Left ventricle myocardium inferior (tissue), 1 donor: ENCODE results near the gene RNF227. TPM values are rescaled to one million over a fixed set of nuclear protein-coding genes. Genes with fewer than 3 reads are reported as not detected.

ENCODE experiments used
- DNase-seq: peaks from one replicate; pipeline ENCODE4 v3.0.0-alpha.2; 2020
- H3K27ac ChIP-seq: fragments of 200-600 bp; replicated peaks from 2 replicates; pipeline ENCODE4 v1.8.0; 2021
- H3K27me3 ChIP-seq: fragments of 200-600 bp; 2 replicates; pipeline ENCODE4 v1.8.0; 2021; ENCODE audit warnings: low read depth
- H3K36me3 ChIP-seq: fragments of 200-600 bp; 2 replicates; pipeline ENCODE4 v1.8.0; 2021
- H3K4me1 ChIP-seq: fragments of 200-600 bp; 2 replicates; pipeline ENCODE4 v1.8.0; 2021
- H3K4me3 ChIP-seq: fragments of 200-600 bp; 2 replicates; pipeline ENCODE4 v1.8.0; 2021; ENCODE audit warnings: mild to moderate bottlenecking, moderate library complexity
- H3K9me3 ChIP-seq: fragments of 200-600 bp; replicated peaks from 2 replicates; pipeline ENCODE4 v1.8.0; 2021
- CTCF ChIP-seq: fragments of 200-600 bp; IDR thresholded peaks from 2 replicates; pipeline ENCODE4 v1.8.0; 2021; ENCODE audit warnings: antibody characterized with exemption, mild to moderate bottlenecking, borderline replicate concordance
- intact Hi-C: fragments of 100-400 bp; cut with micrococcal nuclease; formaldehyde crosslinking; loops from one replicate; pipeline ENCODE4 v1.11.0; 2022
- total RNA-seq: library from RNA; stranded (reverse); fragmentation: NEBNext Ultra II Directional; extraction: Animal tissue kit (Norgen Biotek cat#: 25700); gene quantifications from one replicate; pipeline ENCODE4 v1.2.1, GENCODE V29; 2021
- donor health status: DM: no; HTN: yes; CAD: no; lungs with severe emphysema.

The RNF227 gene
- total RNA-seq, 1 donor from 2014 or later, result 1.0 TPM

- Histone ChIP-seq H3K27me3 (no peaks in the 10 kb centered on the region), H3K4me3 (peak within 1 kb of the TSS; percentile 89), H3K27ac (no peak within 1 kb of the TSS), H3K4me1 (peaks cover 31% of the 10 kb centered on the region), H3K9me3 (no peaks in the 10 kb centered on the region), H3K36me3 (peaks cover 2% of the 10 kb centered on the region)
- DNase-seq, result peak; percentile 27
- TF ChIP-seq CTCF, result no peak
- intact Hi-C loops, result no loop called here
Measured at GRCh38 chr17:7929158-7930023, 13.3 kb upstream of the RNF227 start, which contains the start of gene KCNAB3. TSS of gene KCNAB3 (minus strand) at chr17:7929856. CDS start at chr17:7929435, 421 bp downstream.

GRCh38 chr17:7927596-7927995, 11.5 kb upstream of the RNF227 start:
- intact Hi-C loops, result no loop called here

GRCh38 chr17:7922845-7923628, 6.9 kb upstream of the RNF227 start:
- H3K36me3 ChIP-seq, result no peaks in the 10 kb centered on the region
- peaks cover 15% of the 10 kb centered on the region for H3K4me1 ChIP-seq
- intact Hi-C loops, result no loop called here
- no peaks in the 10 kb centered on the region for H3K9me3 ChIP-seq
- DNase-seq, result peak; percentile 90
- H3K4me3 ChIP-seq, result peak overlapping the region; percentile 64
- H3K27ac ChIP-seq, result peak overlapping the region; percentile 72
- no peaks in the 10 kb centered on the region for H3K27me3 ChIP-seq
- TF ChIP-seq CTCF, result peak; percentile 18

More at GRCh38 chr17:7927596-7927995, 11.5 kb upstream of the RNF227 start:
- TF ChIP-seq CTCF, result no peak
- Histone ChIP-seq H3K4me3 (no peak overlapping the region), H3K4me1 (peaks cover 24% of the 10 kb centered on the region), H3K9me3 (no peaks in the 10 kb centered on the region), H3K36me3 (no peaks in the 10 kb centered on the region), H3K27me3 (no peaks in the 10 kb centered on the region), H3K27ac (no peak overlapping the region)
- no peak for DNase-seq

- Histone ChIP-seq H3K36me3 (no peaks in the 10 kb centered on the region), H3K9me3 (no peaks in the 10 kb centered on the region), H3K27ac (peak overlapping the region; percentile 72), H3K4me1 (peaks cover 15% of the 10 kb centered on the region), H3K4me3 (peak overlapping the region; percentile 64), H3K27me3 (no peaks in the 10 kb centered on the region)
- no peak for TF ChIP-seq CTCF
- intact Hi-C loops, result no loop called here
- DNase-seq, result no peak
Measured at GRCh38 chr17:7922269-7922844, 6.3 kb upstream of the RNF227 start.

- peak overlapping the region; percentile 78 for H3K4me3 ChIP-seq
- peaks cover 3% of the 10 kb centered on the region for H3K36me3 ChIP-seq
- TF ChIP-seq CTCF, result no peak
- intact Hi-C loops, result no loop called here
- peaks cover 37% of the 10 kb centered on the region for H3K4me1 ChIP-seq
- H3K27me3 ChIP-seq, result no peaks in the 10 kb centered on the region
- H3K27ac ChIP-seq, result peak overlapping the region; percentile 96
- H3K9me3 ChIP-seq, result no peaks in the 10 kb centered on the region
- DNase-seq, result no peak
Measured at GRCh38 chr17:7916808-7917207, 719 bp upstream of the RNF227 start.
